ENCODE data around the gene CSF1R.

Gene CSF1R

DNA sequence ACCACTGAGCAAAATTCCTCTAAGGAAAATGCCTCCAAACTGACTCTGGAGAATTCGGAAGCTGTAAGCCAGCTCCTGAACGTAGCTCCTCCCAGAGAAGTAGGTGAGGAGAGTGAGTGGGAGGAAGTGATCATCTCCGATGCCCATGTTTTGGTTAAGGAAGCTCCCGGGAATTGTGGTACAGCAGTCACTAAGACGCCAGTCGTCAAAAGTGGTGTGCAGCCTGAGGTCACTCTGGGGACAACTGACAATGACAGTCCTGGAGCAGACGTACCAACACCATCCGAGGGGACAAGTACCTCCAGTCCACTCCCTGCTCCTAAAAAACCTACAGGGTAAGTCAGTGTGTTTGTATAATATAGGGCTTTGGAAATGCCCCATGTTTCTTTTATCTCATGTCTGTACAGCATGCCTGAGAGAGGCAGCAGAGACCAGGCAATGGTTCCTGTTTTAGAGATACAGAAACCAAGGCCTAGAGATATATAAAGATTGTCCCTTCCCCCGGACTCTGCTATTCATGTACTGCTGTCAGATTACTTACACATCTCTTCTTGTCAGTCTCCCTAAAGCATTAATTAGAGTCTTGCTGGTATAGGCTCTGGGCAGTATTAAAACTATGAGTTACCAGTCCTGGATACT is 61.9 kb downstream of the CSF1R start:
- DNase-seq (ENCODE audit: low read depth, low spot score): no peak

DNA sequence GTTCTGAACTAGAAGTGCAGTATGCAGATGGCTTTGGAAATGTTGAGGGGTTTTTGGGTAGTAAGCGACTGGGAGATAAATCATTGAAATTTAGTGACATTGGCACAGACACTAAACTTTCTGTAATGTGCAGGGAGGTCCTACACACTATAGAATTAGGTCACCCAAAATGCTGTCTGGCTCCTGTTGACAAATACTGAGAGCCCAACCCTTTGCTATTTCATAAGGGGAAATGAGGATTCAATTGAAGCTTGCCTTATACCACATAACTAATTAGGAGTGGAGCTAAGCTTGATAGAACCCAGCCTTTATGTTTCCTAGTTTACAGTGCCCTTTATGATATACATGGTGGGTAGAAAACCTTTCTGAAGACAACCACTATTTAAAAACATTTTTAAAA is 63.2 kb downstream of the CSF1R start:
- no peak for DNase-seq (ENCODE audit: low read depth, low spot score)

GRCh38 chr5:150022681-150023080 is 63.7 kb downstream of the CSF1R start:
- DNase-seq (ENCODE audit: low read depth, low spot score): no peak

DNA sequence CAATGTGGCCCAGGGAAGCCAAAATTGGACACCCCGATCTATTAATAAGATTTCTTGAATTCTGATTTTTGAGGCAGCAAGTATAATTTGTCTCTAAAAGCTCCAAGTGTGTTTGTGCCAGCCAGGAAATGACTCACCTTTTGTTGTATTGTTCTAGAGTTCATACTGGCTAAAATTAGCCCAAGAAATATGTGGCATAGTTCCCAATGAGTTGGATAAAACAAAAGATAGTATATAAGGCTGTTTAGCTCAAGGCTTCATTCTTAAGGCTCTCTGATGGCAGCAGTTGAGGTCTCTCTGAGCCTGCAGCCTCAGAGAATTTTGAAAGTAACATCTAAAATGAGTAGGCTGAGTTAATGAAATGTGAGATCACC is 64.2 kb downstream of the CSF1R start:
- DNase-seq (ENCODE audit: low read depth, low spot score): peak; percentile 89

- peak; percentile 92 for DNase-seq (ENCODE audit: low read depth, low spot score)
Observed at GRCh38 chr5:150021491-150022157, 64.7 kb downstream of the CSF1R start.

DNA sequence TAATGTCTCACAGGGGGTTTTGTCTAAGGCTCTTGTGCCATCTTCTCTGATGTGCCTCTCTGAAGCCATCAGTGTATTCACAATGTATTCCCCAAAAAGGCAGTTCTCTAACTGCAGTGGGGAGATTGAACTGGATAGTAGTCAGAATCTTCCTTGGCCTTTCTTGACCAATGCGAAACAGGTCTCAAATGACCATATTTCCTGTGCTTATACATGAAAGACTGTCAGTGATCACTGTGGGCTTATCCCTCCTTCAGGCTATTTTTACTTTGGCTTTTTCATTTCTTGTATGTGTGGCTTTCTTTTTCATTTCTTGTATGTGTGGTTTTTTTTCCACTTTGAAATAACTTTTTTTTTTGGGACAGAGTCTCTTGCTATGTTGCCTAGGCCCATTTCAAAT is 66.1 kb downstream of the CSF1R start:
- no peak for DNase-seq (ENCODE audit: low read depth, low spot score)

GRCh38 chr5:150017226-150018005 is 68.9 kb downstream of the CSF1R start:
- DNase-seq (ENCODE audit: low read depth, low spot score): no peak

DNA sequence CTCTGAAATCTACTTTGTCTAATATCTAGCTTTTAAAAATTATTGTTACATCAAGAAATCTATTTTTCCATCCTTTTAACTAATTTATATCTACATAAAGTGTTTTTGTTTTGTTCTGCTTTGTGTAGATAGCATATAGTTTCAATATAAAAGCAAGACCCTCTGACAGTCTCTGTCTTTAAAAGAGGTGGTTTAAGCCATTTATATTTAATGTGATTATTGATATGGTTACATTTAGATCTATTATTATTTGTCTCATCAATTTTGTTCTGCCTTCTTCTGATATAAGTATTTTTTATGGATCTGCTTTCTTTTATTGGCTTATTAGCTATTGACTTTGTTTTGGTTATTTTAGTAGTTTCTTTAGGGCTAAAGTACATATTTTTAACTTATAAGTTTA is 69.8 kb downstream of the CSF1R start:
- no peak for DNase-seq (ENCODE audit: low read depth, low spot score)

DNA sequence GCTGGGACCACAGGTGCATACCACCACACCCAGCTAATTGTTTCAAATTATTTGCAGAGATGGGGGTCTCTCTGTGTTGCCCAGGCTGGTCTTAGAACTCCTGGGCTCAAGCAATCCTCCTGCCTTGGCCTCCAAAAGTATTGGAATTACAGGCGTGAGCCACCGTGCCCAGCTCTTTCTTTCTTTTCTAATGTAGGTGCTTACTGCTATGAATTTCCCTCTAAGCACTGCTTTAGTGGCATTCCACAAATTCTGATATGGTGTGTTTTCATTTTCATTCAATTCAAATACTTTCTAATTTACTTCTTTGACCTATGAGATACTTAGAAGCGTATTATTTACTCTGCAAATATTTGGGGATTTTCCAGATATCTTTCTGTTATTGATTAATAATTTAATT is 70.9 kb downstream of the CSF1R start:
- DNase-seq (ENCODE audit: low read depth, low spot score): no peak

GRCh38 chr5:150014456-150014855 is 71.9 kb downstream of the CSF1R start:
- no peak for DNase-seq (ENCODE audit: low read depth, low spot score)

DNA sequence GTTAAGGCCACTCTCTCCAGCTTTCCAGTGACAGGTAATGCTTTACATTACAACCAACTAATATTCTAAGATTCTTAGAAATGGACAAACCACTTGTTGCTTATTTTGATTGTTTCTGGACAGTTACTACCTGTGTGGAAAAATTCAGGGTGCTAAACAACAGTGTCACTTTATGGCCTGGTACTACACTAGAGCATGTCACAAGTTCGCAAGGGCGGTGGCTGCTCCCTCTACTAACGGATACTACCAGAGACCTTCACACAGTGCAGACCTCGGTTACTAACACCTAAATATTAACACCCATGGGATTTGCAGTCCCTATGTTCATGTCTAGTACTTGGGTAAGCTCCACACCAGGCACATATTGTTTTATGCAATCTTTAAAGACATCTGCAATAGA is 72.4 kb downstream of the CSF1R start:
- no peak for DNase-seq (ENCODE audit: low read depth, low spot score)

GRCh38 chr5:150009671-150010387 is 76.5 kb downstream of the CSF1R start:
- no peak for DNase-seq (ENCODE audit: low read depth, low spot score)

DNA sequence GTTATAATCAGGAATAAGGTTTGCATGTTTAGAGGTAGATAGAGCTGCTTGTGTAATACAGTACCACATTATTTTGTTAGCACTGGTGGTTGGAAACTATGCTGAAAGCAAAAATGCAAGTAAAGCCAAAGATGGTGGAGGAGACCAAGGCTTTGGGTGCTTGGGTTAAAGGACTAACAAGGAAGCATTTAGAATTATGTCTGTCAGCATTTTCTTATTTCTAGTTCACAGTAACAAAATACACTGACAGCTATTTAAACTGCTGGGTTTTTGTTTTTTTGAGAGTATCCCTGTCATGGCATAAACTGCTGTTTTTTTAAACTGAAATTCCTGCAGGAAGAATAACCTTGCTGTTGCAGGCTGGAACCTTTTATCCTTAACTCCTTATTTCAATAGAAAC is 79.3 kb downstream of the CSF1R start:
- DNase-seq (ENCODE audit: low read depth, low spot score): no peak

DNA sequence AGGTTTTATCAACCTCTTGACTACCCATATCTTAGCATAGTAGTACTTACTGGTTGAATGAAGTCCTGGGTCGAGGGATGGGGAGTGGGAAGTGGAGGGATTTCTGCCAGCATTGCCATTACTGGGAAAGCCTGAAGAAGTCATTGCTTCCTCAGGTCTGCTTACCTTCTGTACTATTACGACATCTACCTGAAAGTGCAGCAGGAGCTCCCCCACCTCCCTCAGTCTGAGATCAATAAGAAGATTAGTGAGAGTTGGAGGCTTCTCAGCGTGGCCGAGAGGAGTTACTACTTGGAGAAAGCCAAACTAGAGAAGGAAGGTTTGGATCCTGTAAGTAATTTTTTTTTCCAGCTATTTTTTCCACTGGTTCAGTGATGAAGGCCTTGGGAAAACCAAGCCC is 80.0 kb downstream of the CSF1R start:
- DNase-seq (ENCODE audit: low read depth, low spot score): no peak
